Keratinocyte (primary cell): ENCODE results near the gene HLA-DMB.

Source experiments
- EZH2 ChIP-seq: IDR thresholded peaks from one replicate; pipeline ENCODE4 v1.6.1; 2012; ENCODE audit warnings: inconsistent platforms, mild to moderate bottlenecking, low read length, moderate library complexity
- TF ChIP-seq, protein P1 (sequence below), 3 experiments: IDR thresholded peaks in 1 of 3; conservative IDR thresholded peaks in 1 of 3; optimal IDR thresholded peaks in 1 of 3; 2 replicates in 2 of 3; 3 replicates in 1 of 3; pipeline versions ENCODE3 to v1.5.1; 2011; ENCODE audit warnings: low read length in 3 of 3, mild to moderate bottlenecking in 3 of 3, moderate library complexity in 2 of 3, control low read depth in 1 of 3, inconsistent platforms in 1 of 3; ENCODE audit not compliant: insufficient read depth in 2 of 3; ENCODE audit errors: extremely low read depth in 1 of 3

DNA sequence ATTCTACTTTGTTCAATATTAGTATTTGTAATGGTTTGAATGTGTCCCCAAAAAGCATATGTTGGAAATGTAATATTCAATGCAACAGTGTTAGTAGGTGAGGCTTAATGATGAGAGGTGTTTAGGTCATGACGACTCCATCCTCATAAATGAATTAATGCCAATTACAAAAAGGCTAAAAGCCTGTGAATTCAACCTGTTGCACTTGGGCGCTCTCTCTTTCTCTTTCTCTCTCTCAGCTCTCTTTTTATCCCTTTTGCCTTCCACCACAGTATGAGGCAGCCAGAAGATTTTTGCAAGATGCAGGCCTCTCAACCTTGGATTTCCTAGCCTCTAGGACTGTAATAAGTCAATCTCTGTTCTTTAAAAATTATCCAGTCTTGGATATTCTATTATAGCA lies 52.3 kb downstream of the HLA-DMB start:
- TF ChIP-seq, protein P1, sequence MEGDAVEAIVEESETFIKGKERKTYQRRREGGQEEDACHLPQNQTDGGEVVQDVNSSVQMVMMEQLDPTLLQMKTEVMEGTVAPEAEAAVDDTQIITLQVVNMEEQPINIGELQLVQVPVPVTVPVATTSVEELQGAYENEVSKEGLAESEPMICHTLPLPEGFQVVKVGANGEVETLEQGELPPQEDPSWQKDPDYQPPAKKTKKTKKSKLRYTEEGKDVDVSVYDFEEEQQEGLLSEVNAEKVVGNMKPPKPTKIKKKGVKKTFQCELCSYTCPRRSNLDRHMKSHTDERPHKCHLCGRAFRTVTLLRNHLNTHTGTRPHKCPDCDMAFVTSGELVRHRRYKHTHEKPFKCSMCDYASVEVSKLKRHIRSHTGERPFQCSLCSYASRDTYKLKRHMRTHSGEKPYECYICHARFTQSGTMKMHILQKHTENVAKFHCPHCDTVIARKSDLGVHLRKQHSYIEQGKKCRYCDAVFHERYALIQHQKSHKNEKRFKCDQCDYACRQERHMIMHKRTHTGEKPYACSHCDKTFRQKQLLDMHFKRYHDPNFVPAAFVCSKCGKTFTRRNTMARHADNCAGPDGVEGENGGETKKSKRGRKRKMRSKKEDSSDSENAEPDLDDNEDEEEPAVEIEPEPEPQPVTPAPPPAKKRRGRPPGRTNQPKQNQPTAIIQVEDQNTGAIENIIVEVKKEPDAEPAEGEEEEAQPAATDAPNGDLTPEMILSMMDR (optimal IDR thresholded peaks at IDR 0.05 in 1 of 3, IDR thresholded peaks at IDR 0.05 in 1 of 3, conservative IDR thresholded peaks at IDR 0.05 in 1 of 3; ENCODE audit: extremely low read depth in 1 of 3, insufficient read depth in 2 of 3, low read length in 3 of 3): no peak
- no peak for TF ChIP-seq EZH2
